Measurements from ENCODE around the gene OXER1.

GRCh38 chr2:42754776-42755140 is 9.2 kb downstream of the OXER1 start:
- TF ChIP-seq POLR2A (IDR thresholded peaks at IDR 0.05; ENCODE audit: low read length) (no peak), GATA1 (IDR thresholded peaks at IDR 0.05; ENCODE audit: low read depth, low read length) (no peak)
